Endothelial cell of hepatic sinusoid (primary cell): ENCODE data around the gene KL.

Experiments used
- in situ Hi-C: cut with HindIII; loops from 2 replicates; pipeline ENCODE4 v1.10.0; 2017; ENCODE audit warnings: low sequenced_read_pairs

Gene KL

GRCh38 chr13:33016414-33017322 is at the start of gene KL:
Gene KL, plus strand, starts transcription at chr13:33016423. Its CDS starts 18 bp downstream, at chr13:33016441.
- in situ Hi-C loops: no loop called here

GRCh38 chr13:32967584-32968182 is 48.5 kb upstream of the KL start:
- in situ Hi-C loops: loop anchor here (5.0 kb wide), 2 partner anchors 40 to 85 kb away; no protein-coding TSS in a partner anchor

GRCh38 chr13:32968316-32968715 is 47.9 kb upstream of the KL start:
- in situ Hi-C loops: loop anchor here (5.0 kb wide), 2 partner anchors 41 to 86 kb away; no protein-coding TSS in a partner anchor

GRCh38 chr13:32968793-32969192 is 47.4 kb upstream of the KL start:
- in situ Hi-C loops: loop anchor here (5.0 kb wide), 2 partner anchors 41 to 86 kb away; no protein-coding TSS in a partner anchor

GRCh38 chr13:32969516-32969941 is 46.7 kb upstream of the KL start:
- in situ Hi-C loops: loop anchor here (5.0 kb wide), 2 partner anchors 42 to 87 kb away; no protein-coding TSS in a partner anchor

- in situ Hi-C loops: no loop called here
These were observed 40.0 kb upstream of the KL start for GRCh38 chr13:32976056-32976805.

- in situ Hi-C loops: no loop called here
These were observed 39.3 kb upstream of the KL start for GRCh38 chr13:32976912-32977311.

GRCh38 chr13:32977321-32977720 is 38.9 kb upstream of the KL start:
- in situ Hi-C loops: no loop called here

GRCh38 chr13:32978278-32978677 is 37.9 kb upstream of the KL start:
- in situ Hi-C loops: no loop called here

- in situ Hi-C loops: no loop called here
These were observed 33.2 kb upstream of the KL start for GRCh38 chr13:32983058-32983457.

- in situ Hi-C loops: no loop called here
These were observed 31.2 kb upstream of the KL start for GRCh38 chr13:32984857-32985626.

GRCh38 chr13:32986552-32986951 is 29.7 kb upstream of the KL start:
- in situ Hi-C loops: no loop called here

GRCh38 chr13:32987462-32987861 is 28.8 kb upstream of the KL start:
- in situ Hi-C loops: no loop called here

- in situ Hi-C loops: no loop called here
These were observed 27.5 kb upstream of the KL start for GRCh38 chr13:32988608-32989289.

- in situ Hi-C loops: no loop called here
These were observed 26.9 kb upstream of the KL start for GRCh38 chr13:32989290-32989667.

- in situ Hi-C loops: no loop called here
These were observed 26.3 kb upstream of the KL start for GRCh38 chr13:32989942-32990341.

GRCh38 chr13:32993145-32993544 is 23.1 kb upstream of the KL start:
- in situ Hi-C loops: no loop called here

GRCh38 chr13:32997399-32997798 is 18.8 kb upstream of the KL start:
- in situ Hi-C loops: no loop called here

- in situ Hi-C loops: no loop called here
These were observed 17.3 kb upstream of the KL start for GRCh38 chr13:32998966-32999365.

GRCh38 chr13:33000365-33000764 is 15.9 kb upstream of the KL start:
- in situ Hi-C loops: no loop called here
